Tibial nerve (tissue), 4 donors: ENCODE data around the gene CABLES1. TPM values are rescaled to one million over a fixed set of nuclear protein-coding genes. Genes with fewer than 3 reads are reported as not detected.

Experiments used
- DNase-seq, 2 donors: peaks; one replicate each; pipeline ENCODE4 v3.0.0-alpha.2; 2019; ENCODE audit warnings: low spot score in 2 of 2
- H3K27ac ChIP-seq, 4 donors: fragments of 200-600 bp; sonication (generic) in 3 of 4; one replicate each; pipeline ENCODE4 v1.5.1; 2017 to 2019; ENCODE audit warnings: mild to moderate bottlenecking in 1 of 4
- H3K27me3 ChIP-seq, 2 donors: fragments of 200-600 bp; sonication (generic) in 1 of 2; one replicate each; pipeline versions ENCODE4 v1.5.1 to v1.6.0; 2017 to 2019
- H3K36me3 ChIP-seq, 3 donors: fragments of 200-600 bp; sonication (generic); one replicate each; pipeline ENCODE4 v1.5.1; 2018 to 2019
- H3K4me1 ChIP-seq, 4 donors: fragments of 200-600 bp; sonication (generic) in 3 of 4; one replicate each; pipeline ENCODE4 v1.5.1; 2017 to 2019
- H3K4me3 ChIP-seq, 4 donors: fragments of 200-600 bp; sonication (generic) in 3 of 4; one replicate each; pipeline ENCODE4 v1.5.1; 2017 to 2019; ENCODE audit warnings: mild to moderate bottlenecking in 1 of 4, moderate library complexity in 1 of 4
- H3K9me3 ChIP-seq, 4 donors: fragments of 200-600 bp; sonication (generic) in 3 of 4; one replicate each; pipeline ENCODE4 v1.5.1; 2017 to 2019
- EP300 ChIP-seq, 2 donors: sonication (generic); formaldehyde crosslinking; IDR thresholded peaks; one replicate each; pipeline ENCODE4 v1.6.1; 2017; ENCODE audit warnings: antibody characterized with exemption in 2 of 2, mild to moderate bottlenecking in 1 of 2
- POLR2A ChIP-seq, 2 donors: fragments of 450-650 bp; IDR thresholded peaks; one replicate each; pipeline ENCODE4 v1.6.1; 2017; ENCODE audit warnings: antibody characterized with exemption in 2 of 2, mild to moderate bottlenecking in 2 of 2, moderate library complexity in 2 of 2
- WGBS, 2 donors: methylation state at CpG; one replicate each; pipeline ENCODE4 v1.1.5; 2018; 5-methylcytosine and 5-hydroxymethylcytosine counted together
- total RNA-seq, 4 donors: library from RNA; depleted of rRNA; stranded (reverse); fragments of >200 nt; gene quantifications; one replicate each; pipeline ENCODE4 v1.1.0, GENCODE V29; 2016
- TF ChIP-seq, protein P1 (sequence below), 5 experiments: fragments of 200-600 bp in 3 of 5; fragments of 450-650 bp in 2 of 5; sonication (generic) in 3 of 5; IDR thresholded peaks; one replicate each; pipeline ENCODE4 v1.5.1; 2016 to 2019; ENCODE audit warnings: antibody characterized with exemption in 5 of 5, mild to moderate bottlenecking in 3 of 5, moderate library complexity in 2 of 5

Gene CABLES1
- total RNA-seq, 4 donors from 2014 or later, result 17.3 to 32.1 (median 21.2) TPM

DNA sequence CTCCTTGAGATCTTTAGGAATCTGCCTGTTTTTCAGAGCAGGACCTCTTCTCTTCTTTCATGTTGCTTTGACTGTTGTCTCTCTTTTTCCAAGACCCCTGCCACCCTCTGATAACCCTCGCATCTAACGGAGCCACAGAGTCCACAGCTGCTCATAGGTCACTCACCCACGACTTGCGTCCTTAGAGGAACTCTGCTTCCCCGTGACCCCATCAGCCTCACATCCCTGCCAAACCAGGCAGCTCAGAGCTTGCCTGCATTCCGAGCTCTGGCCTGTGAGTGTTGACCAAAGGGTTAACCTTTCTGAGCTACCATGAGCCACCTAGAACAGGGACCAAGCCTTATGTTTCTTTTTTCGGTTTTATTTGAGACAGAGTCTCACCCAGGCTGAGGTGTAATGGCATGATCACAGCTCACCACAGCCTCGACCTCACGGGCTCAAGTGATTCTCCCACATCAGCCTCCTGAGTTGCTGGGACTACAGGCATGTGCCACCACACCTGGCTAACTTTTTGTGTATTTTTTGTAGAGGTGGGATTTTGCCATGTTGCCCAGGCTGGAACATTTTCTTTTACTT lies 36.4 kb downstream of the CABLES1 start:
- H3K9me3 ChIP-seq, result no peaks in the 10 kb centered on the region
- H3K4me1 ChIP-seq, result peaks cover 0 to 33% (median 2%) of the 10 kb centered on the region in 4 donors
- WGBS, 2 donors, result 61 to 76% methylated on average over 9 of the region's 9 CpGs
- no peaks in the 10 kb centered on the region for H3K27me3 ChIP-seq
- peaks cover 0 to under 1% (median 0%) of the 10 kb centered on the region in 3 donors for H3K36me3 ChIP-seq
- H3K27ac ChIP-seq, result no peak overlapping the region
- DNase-seq, result no peak
- no peak overlapping the region for H3K4me3 ChIP-seq
- TF ChIP-seq, protein P1, sequence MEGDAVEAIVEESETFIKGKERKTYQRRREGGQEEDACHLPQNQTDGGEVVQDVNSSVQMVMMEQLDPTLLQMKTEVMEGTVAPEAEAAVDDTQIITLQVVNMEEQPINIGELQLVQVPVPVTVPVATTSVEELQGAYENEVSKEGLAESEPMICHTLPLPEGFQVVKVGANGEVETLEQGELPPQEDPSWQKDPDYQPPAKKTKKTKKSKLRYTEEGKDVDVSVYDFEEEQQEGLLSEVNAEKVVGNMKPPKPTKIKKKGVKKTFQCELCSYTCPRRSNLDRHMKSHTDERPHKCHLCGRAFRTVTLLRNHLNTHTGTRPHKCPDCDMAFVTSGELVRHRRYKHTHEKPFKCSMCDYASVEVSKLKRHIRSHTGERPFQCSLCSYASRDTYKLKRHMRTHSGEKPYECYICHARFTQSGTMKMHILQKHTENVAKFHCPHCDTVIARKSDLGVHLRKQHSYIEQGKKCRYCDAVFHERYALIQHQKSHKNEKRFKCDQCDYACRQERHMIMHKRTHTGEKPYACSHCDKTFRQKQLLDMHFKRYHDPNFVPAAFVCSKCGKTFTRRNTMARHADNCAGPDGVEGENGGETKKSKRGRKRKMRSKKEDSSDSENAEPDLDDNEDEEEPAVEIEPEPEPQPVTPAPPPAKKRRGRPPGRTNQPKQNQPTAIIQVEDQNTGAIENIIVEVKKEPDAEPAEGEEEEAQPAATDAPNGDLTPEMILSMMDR (IDR thresholded peaks at IDR 0.05), result no peak
- TF ChIP-seq POLR2A (IDR thresholded peaks at IDR 0.05) (no peak), EP300 (IDR thresholded peaks at IDR 0.05) (no peak)

DNA sequence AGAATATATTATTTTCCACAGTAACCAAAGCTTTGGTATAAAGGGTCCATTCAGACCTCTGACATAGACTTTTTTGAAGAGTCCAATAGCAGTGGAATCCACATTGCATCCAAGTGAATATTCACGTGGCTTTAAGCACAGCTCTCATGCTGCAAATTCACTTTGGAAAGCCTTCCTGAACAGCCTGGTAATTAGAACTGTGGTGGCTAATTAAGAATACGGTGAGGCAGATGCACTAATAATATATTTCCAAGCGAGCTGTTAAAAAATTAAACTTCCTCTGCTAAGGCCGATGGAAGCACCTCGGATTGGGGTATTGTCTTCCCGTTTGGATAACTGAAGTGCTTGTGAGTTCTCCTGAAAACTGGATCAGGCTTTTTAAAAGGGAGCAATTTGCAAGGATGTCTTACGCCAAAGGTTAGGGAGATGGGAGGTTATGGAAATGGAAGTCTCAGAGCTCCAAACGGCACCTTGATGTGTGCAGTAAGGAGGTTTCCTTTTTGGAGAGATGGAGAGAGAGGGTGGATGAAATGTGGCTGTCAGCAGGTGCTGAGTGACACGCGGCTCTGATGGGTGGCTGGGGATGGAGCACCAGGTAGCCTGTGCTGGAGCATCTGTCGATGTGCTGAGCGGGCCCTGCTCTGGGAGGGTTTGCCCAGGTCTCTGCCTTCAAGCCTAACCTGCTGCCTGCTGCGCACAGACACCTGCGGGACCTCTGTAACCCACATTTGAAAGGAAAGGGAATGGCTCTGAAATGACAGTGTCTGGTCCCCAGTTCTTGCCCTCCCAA lies 37.5 kb downstream of the CABLES1 start:
- no peaks in the 10 kb centered on the region for H3K27me3 ChIP-seq
- H3K4me1 ChIP-seq, result peaks cover 0 to 22% (median 0%) of the 10 kb centered on the region in 4 donors
- WGBS, 2 donors, result 82 to 86% methylated on average over 14 of the region's 14 CpGs
- no peak for DNase-seq
- H3K36me3 ChIP-seq, result peaks cover 0 to 5% (median 0%) of the 10 kb centered on the region in 3 donors
- TF ChIP-seq, protein P1 (IDR thresholded peaks at IDR 0.05), result no peak
- TF ChIP-seq EP300 (IDR thresholded peaks at IDR 0.05) (no peak), POLR2A (IDR thresholded peaks at IDR 0.05) (no peak)
- H3K4me3 ChIP-seq, result no peak overlapping the region
- H3K9me3 ChIP-seq, result no peaks in the 10 kb centered on the region
- peak overlapping the region in 1 of 4 donors; percentile 18 for H3K27ac ChIP-seq

DNA sequence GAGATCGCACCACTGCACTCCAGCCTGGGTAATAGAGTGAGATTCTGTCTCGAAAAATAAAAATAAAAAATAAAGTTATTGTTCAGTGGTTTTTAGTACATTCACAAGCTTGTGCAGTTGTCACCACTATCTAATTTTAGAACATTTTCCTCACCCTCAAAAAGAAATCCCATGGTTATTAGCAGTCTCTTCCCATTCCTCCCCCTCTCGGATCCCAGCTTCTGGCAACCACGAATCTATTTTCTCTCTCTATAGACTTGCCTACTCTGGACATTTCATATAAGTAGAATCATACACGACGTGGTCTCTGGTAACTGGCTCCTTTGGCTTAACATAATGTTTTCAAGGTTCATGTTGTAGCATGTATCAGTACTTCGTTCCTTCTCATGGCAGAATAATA lies 38.6 kb downstream of the CABLES1 start:
- Histone ChIP-seq H3K4me1 (peaks cover 0 to 29% (median 0%) of the 10 kb centered on the region in 4 donors), H3K27me3 (no peaks in the 10 kb centered on the region), H3K27ac (peak overlapping the region in 2 of 4 donors; percentile 42 to 46), H3K4me3 (no peak overlapping the region), H3K9me3 (no peaks in the 10 kb centered on the region), H3K36me3 (peaks cover 0 to 5% (median 0%) of the 10 kb centered on the region in 3 donors)
- WGBS, 2 donors, result 61 to 65% methylated on average over 7 of the region's 7 CpGs
- TF ChIP-seq, protein P1 (IDR thresholded peaks at IDR 0.05), result no peak
- TF ChIP-seq EP300 (IDR thresholded peaks at IDR 0.05), result no peak
- no peak for TF ChIP-seq POLR2A (IDR thresholded peaks at IDR 0.05)
- no peak for DNase-seq

DNA sequence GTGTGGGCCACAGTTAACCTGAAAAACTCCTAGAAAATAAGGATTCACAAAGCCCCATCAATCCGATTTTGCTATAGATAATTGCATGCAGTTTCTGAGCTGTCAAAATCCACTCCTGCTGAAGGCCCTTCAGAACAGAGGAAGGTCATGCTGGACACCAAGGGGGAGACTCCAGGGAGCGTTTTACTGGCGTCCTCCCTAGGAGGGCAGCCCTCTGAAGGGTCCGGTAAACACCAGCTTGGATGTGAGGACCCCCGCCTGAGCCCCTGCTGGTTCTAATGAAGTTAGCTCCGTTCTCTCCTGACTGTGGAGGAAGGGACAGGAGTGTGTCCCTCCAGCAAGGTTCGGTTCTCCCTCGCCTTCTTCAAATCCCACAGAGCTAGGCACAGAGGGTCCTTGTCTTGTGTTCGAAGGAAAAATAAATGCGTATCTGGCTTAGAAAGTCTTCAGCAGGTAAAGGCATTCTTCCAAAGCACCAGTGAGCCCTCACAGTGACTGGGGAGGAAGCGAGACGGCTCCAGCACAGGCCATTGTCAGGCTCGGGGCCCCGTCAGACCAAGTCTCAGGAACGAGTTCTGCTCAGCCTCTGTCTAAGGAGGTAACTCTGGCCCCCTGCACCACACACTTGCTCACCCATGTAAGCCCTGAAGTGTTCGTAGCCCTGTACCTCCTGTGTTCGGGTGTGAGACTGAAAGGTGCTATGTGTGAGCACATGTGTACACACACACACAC lies 41.6 kb downstream of the CABLES1 start:
- Histone ChIP-seq H3K9me3 (no peaks in the 10 kb centered on the region), H3K27me3 (no peaks in the 10 kb centered on the region), H3K4me3 (no peak overlapping the region), H3K36me3 (peaks cover 0 to 5% (median 0%) of the 10 kb centered on the region in 3 donors), H3K27ac (no peak overlapping the region), H3K4me1 (peaks cover 0 to 21% (median 0%) of the 10 kb centered on the region in 4 donors)
- DNase-seq, result no peak
- TF ChIP-seq, protein P1 (IDR thresholded peaks at IDR 0.05), result no peak
- TF ChIP-seq EP300 (IDR thresholded peaks at IDR 0.05) (no peak), POLR2A (IDR thresholded peaks at IDR 0.05) (no peak)
- 86 to 90% methylated on average over 16 to 17 of the region's 17 CpGs for WGBS, 2 donors
